Left ventricle myocardium inferior (tissue), 1 donor: ENCODE data around the gene TRDN. TPM values are rescaled to one million over a fixed set of nuclear protein-coding genes. Genes with fewer than 3 reads are reported as not detected.

Source experiments
- DNase-seq: peaks from one replicate; pipeline ENCODE4 v3.0.0-alpha.2; 2020
- H3K27ac ChIP-seq: fragments of 200-600 bp; replicated peaks from 2 replicates; pipeline ENCODE4 v1.8.0; 2021
- H3K27me3 ChIP-seq: fragments of 200-600 bp; 2 replicates; pipeline ENCODE4 v1.8.0; 2021; ENCODE audit warnings: low read depth
- H3K36me3 ChIP-seq: fragments of 200-600 bp; 2 replicates; pipeline ENCODE4 v1.8.0; 2021
- H3K4me1 ChIP-seq: fragments of 200-600 bp; 2 replicates; pipeline ENCODE4 v1.8.0; 2021
- H3K4me3 ChIP-seq: fragments of 200-600 bp; 2 replicates; pipeline ENCODE4 v1.8.0; 2021; ENCODE audit warnings: mild to moderate bottlenecking, moderate library complexity
- H3K9me3 ChIP-seq: fragments of 200-600 bp; replicated peaks from 2 replicates; pipeline ENCODE4 v1.8.0; 2021
- CTCF ChIP-seq: fragments of 200-600 bp; IDR thresholded peaks from 2 replicates; pipeline ENCODE4 v1.8.0; 2021; ENCODE audit warnings: antibody characterized with exemption, mild to moderate bottlenecking, borderline replicate concordance
- intact Hi-C: fragments of 100-400 bp; cut with micrococcal nuclease; formaldehyde crosslinking; loops from one replicate; pipeline ENCODE4 v1.11.0; 2022
- total RNA-seq: library from RNA; stranded (reverse); fragmentation: NEBNext Ultra II Directional; extraction: Animal tissue kit (Norgen Biotek cat#: 25700); gene quantifications from one replicate; pipeline ENCODE4 v1.2.1, GENCODE V29; 2021
- donor health status: DM: no; HTN: yes; CAD: no; lungs with severe emphysema.

The TRDN gene
- total RNA-seq, 1 donor from 2014 or later = 453 TPM

- Histone ChIP-seq H3K9me3 (peaks cover 7% of the 10 kb centered on the region), H3K4me3 (no peak overlapping the region), H3K4me1 (no peaks in the 10 kb centered on the region), H3K27ac (no peak overlapping the region), H3K27me3 (no peaks in the 10 kb centered on the region), H3K36me3 (no peaks in the 10 kb centered on the region)
- DNase-seq = no peak
- no peak for TF ChIP-seq CTCF
- intact Hi-C loops = no loop called here
Observed at GRCh38 chr6:123168892-123169773, 467.6 kb downstream of the TRDN start.

GRCh38 chr6:123168466-123168865 lies 468.3 kb downstream of the TRDN start:
- no peak for TF ChIP-seq CTCF
- Histone ChIP-seq H3K9me3 (peaks cover 14% of the 10 kb centered on the region), H3K27ac (no peak overlapping the region), H3K36me3 (no peaks in the 10 kb centered on the region), H3K4me1 (no peaks in the 10 kb centered on the region), H3K4me3 (no peak overlapping the region), H3K27me3 (no peaks in the 10 kb centered on the region)
- intact Hi-C loops = no loop called here
- no peak for DNase-seq

Other genes starting within 250 kb of the TRDN start
- 0.22 TPM for gene NKAIN2, start 166.9 kb upstream of the TRDN start, total RNA-seq